Left cardiac atrium (tissue), 4 donors: ENCODE results near the gene ZNF454. TPM values are rescaled to one million over a fixed set of nuclear protein-coding genes. Genes with fewer than 3 reads are reported as not detected.

Experiments
- ATAC-seq, 2 donors: fragments of 200-7000 bp; cut with Tn5 transposase; one replicate each; pipeline ENCODE4 v1.9.1; 2020; ENCODE audit warnings: mild to moderate bottlenecking in 2 of 2, moderate library complexity in 2 of 2
- DNase-seq: peaks from one replicate; pipeline ENCODE4 v3.0.0-alpha.2; 2020
- intact Hi-C, 2 donors: fragments of 100-400 bp; cut with DNase I; formaldehyde crosslinking; loops; one replicate each; pipeline versions ENCODE4 v1.14.1 to v1.15.1; 2022 to 2023
- total RNA-seq, 2 donors: library from RNA; stranded (reverse); fragmentation: NEBNext Ultra II Directional; extraction: Animal tissue kit (Norgen Biotek cat#: 25700); gene quantifications; one replicate each; pipeline ENCODE4 v1.2.1, GENCODE V29; 2021
- donor health status: DM: no; HTN: yes; CAD: no.
- donor health status: DM: no; HTN: yes; CAD: no; lungs with severe emphysema.
- donor health status: DM: yes; HTN: yes; CAD: no.
- donor health status: Dilated cardiomyopathy.

Gene ZNF454
- total RNA-seq, 2 donors from 2014 or later: 2.0 to 2.2 TPM

DNA sequence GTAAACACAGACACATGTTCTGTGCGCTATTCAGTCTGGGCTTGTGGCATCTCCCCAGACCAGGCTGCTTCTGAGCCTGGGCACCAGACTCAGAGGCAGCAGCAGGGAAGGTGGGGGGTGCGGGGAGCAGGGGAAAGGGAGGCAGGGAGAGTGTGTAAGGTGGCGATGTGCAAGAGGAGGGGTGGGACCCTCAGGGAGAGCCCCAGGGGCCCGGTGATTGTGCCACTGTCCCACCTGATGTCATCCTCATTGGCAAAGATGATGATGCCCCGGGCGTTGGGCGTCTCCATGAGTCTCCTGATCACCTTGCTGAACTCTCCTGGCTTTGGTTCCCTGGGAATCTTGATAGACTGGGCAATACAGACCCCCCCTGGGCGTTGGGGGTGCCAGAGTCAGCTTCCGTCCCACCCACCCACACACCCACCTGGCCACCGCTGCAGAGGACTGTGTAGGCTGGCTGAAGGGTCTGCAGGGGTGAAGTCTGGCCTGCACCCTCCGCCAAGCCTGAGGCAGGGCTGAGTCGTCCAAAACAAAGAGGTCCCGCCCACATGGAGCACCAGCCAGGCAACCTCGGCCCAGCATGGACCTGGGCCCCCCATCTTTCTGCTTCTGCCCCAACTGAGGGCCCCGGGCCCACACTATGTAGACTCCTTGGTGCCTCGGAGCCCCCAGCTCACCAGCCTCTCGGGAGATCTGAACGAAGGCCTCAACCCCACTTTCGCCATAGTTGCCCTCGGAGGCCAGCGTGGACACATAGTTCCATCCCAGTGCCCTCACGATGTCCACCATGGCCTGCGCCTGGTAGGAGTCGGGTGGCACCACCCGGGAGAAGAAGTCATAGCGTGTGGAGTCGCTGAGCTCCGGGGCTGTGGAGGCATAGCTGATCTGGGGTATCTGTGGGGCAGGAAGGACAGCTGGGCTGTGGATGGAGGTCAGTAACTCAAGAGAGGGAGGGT is 50.5 kb downstream of the ZNF454 start:
- intact Hi-C loops: no loop called here
- DNase-seq (no peak), ATAC-seq (no peak)

DNA sequence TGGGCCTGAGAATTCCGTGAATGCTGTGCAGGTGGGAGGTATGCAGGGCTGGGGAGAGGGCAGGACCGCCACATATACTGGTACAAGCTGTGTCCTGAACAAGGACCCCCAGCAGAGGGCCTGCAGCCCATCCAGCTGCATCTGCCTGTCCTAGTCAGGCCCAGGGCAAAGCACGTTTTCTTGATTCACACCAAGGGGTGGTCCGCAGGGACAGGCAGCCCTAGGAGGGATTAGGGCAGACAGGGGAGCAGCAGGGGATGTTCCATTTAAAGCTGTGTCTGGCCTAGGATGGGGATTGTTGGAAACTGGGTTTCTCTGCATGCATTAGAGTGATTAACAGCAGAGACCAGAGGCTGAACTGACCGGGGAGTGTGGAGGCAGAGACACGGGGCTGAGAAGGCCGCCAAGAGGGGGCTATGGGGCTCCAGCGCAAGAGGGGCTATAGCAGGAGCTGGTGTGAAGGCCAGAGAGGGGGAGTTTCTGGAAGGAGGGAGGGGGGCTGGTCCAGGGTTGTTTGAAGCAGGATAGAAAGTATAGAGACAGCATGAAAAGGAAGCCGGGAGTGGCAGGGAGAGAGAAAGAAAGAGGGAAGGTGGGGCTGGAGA is 51.4 kb downstream of the ZNF454 start:
- DNase-seq (no peak), ATAC-seq (no peak)
- intact Hi-C loops: no loop called here

DNA sequence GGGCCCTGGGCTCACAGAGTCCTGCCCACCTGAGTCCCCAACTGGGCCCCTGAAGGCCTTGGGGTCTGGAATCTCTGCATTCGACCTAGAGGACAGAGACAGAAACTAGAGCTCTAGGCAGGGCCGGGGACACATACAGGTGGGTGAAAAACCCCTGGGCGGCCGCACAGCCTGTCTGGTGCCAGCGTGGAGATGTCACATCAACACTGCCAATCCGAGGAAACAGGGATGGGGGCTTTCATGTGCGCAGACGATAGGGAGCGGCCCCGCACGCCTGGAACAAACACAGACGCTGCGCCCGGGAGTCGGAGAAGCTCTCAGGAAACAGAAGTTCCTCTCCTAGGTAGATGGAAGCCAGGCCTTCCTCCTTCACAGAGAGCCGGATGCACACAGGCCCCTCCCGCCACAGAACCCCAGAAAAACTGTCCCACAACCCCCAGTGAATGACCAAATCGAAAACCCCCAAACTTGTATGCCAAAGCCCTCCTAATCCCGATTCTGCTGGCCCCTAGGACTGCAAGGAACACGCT is 52.3 kb downstream of the ZNF454 start:
- ATAC-seq (no peak), DNase-seq (no peak)
- intact Hi-C loops: no loop called here

DNA sequence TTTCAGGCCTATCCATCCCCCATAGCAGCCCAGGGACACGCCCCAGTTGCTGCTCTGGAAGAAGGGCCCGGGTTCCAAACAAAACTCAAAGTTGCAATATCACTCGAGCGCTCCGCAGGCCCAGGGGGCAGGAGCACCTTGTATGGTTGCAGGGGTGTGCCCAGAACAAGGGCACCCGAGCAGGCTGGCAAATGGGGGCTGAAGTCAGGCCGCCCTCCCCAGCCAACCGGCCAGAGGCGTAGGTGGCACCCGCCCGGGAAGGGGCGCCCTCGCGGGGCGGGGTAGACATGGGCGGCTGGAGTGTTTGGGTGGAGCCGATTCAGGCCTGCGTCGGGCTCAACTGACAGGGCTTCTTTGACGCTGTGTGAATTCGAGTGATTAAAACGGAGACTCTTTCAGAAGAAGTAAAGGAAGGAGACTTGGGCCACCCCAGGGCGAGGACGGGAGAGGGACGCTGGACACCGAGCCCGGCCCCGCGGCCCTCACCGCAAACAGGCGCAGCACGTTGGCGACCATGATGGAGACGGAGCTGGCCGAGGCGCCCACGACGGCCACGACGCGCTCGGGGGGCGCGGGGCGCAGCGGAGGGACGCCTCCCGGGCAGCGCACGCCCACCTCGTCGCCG is 53.1 kb downstream of the ZNF454 start:
- no peak for DNase-seq
- intact Hi-C loops: no loop called here
- no peak for ATAC-seq

DNA sequence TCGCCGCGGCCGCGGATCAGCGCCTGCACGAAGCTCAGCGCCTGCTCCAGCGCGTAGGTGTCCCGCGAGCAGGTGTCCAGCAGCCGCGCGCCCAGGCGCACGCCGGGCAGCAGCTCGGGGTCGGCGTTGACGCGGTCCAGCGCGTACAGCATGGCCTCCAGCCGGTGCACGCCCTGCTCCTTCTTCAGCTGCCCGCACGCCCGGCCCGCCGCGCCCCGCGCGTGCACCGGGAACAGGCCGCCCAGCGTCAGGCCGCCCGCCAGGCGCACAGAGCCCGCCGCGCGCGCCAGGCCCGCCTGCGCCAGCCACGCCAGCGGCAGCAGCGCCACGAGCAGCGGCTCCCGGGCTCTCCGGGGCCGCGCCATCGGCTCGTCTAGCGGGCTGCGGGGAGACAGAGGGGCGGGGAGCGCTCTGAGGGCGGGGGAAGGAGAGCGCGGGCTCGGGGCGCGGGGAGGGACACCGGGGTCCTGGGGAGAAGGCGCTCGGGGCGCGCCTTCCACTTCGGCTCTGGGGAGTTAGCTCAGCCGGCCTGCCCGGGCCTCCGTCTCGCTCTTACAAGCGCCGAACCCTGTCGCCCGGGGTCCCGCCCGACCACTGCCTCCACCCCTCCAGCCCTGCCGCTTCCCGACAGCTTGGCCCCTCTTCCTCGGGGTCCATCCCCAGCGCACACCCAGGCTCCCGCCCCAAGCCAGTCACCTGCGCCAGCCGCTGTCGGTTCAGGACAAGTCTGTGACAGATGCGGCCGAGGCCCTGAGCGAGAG is 53.8 kb downstream of the ZNF454 start, which contains the start of gene GRM6:
TSS of gene GRM6 (minus strand) at position 741 of the 761 bp plus-strand sequence. CDS start at position 365, 376 bp downstream.
- ATAC-seq (no peak), DNase-seq (no peak)
- intact Hi-C loops: no loop called here

DNA sequence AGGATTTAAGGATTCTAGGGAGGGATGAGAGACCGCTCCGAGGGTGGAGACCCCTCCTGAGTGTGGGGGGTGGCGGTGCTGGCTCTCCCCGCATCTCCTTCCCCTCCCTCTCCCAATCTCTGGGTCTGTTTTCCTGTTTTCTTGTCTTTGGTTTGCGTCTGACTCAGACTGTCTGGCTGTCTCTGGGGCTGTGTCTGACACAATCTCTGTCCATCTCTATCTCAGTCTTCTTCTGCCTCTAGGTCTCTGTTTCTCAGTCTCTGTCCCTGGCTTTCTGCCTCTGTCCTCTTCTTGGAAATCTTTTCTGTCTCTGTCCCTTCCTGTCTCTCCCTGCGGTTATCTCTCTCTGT is 54.3 kb downstream of the ZNF454 start:
- intact Hi-C loops: no loop called here
- no peak for DNase-seq
- no peak for ATAC-seq

DNA sequence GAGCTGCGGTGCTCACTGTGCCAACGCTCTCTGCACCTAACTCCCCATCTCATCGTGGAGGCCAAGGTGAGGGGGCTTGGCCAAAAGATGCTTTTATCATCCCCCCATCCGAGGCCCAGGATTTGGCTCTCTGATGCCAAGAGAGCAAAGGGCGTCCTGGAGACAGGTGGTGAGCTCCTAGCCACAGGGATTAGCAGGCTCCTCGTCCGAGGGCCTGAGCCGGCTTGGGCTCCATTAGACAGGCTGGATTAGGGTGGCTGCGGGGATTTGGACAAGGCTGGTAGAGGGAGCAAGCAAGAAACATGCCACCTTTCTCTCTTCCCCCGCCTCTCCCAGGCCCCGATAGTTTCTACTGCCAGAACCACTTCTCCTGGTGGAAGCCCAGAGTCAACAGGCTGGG is 55.2 kb downstream of the ZNF454 start:
- no peak for DNase-seq
- intact Hi-C loops: no loop called here
- no peak for ATAC-seq

DNA sequence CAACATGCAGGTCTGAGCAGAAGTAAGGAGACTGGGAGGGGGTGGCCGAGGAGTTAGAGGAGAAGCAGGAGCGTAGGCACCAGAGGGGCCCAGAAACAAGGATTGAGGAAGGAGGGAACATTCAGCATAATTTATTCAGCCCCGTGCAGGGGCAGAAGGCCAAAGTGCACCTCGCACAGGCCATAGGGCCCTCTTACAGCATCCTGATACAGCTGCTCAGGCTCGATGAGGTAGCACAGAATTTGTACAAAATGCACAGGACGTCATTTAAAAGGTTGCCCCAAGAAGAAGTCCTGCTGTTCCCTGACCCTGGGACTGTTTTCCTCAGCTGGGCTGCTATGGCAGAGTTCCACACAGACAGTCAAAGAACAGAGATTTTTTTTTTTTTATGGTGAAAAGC is 56.2 kb downstream of the ZNF454 start:
- ATAC-seq (no peak), DNase-seq (no peak)
- intact Hi-C loops: no loop called here

DNA sequence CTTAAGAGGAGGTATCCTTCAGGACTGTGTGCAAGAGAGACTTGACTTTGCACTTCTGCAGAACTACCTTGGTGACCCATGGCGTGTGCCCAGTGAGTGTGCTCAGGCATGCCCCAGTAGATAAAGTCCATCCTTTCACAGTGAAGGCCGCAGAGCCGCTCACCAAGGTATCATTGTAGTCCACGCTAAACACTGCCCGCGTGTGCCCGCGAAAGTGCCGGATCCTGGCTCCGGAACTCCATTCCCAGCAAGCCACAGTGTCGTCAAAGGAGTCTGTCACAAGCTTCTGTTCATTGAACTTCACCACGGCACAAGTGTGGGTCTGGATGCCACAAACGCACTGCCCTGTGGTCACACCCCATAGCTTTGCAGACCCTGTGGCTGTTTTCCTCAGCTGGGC is 57.4 kb downstream of the ZNF454 start:
- no peak for DNase-seq
- no peak for ATAC-seq
- intact Hi-C loops: no loop called here

DNA sequence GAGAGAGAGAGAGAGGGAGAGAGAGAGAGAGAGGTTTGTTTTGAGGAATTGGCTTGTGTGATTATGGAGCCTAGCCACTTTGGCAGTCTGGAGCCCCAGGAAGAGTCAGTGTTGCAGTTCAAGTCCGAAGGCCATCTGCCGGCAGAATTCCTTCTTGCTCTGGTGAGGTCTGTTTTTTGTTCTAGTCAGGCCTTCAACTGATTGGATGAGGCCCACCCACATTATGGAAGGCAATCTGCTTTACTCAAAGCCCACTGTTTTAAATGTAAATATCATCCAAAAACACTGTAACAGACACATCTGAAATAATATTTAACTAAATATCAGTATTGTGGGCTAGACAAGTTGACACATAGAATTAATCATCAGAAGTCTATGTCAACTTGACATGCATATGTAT is 65.6 kb downstream of the ZNF454 start:
- intact Hi-C loops: no loop called here
- DNase-seq: no peak
- no peak for ATAC-seq

DNA sequence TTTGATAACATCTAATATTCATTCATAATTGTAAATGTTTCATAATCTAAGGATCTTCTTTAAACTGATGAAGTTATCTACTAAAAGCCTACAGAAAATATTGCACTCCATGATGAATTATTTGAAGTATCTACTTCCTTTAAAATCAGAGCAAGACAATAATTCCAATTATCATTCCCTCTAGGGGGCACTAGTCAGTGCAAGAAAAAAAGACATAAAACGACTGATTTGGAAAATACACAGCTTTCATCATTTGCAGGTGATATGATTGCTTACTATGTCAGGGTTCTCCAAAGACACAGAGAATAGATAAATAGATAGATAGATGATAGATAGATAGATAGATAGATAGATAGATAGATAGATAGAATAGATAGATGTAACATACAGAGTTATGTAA is 67.7 kb downstream of the ZNF454 start:
- no peak for DNase-seq
- no peak for ATAC-seq
- intact Hi-C loops: no loop called here

Other genes with a start within 250 kb of the ZNF454 start
- 1 to 10 TPM; 6.6 to 7.7 TPM for gene ZNF354A, start 210.5 kb upstream of the ZNF454 start, total RNA-seq
- gene ZNF354B, start 81.2 kb upstream of the ZNF454 start, total RNA-seq: 1 to 10 TPM; 8.2 to 9.2 TPM
- gene ZFP2, start 45.3 kb upstream of the ZNF454 start, total RNA-seq: 1 to 10 TPM; 1.2 TPM
- gene GRM6, start 54.1 kb downstream of the ZNF454 start, total RNA-seq: not detected
- 1 to 10 TPM; 4.7 to 4.8 TPM for gene ZNF879, start 82.6 kb downstream of the ZNF454 start, total RNA-seq
- gene ZNF354C, start 119.2 kb downstream of the ZNF454 start, total RNA-seq: 1 to 10 TPM; 3.9 to 4.9 TPM